ENCODE measurements around the gene ANKMY1. TPM values are rescaled to one million over a fixed set of nuclear protein-coding genes. Genes with fewer than 3 reads are reported as not detected.

Gene ANKMY1
- total and polyA plus RNA-seq, 2 experiments from 2014 or later, result 2.3 to 8.9 TPM

GRCh38 chr2:240432430-240432819 is 125.4 kb downstream of the ANKMY1 start:
- Histone ChIP-seq H3K27ac (ENCODE audit: low read depth) (no peak overlapping the region), H3K4me3 (no peak overlapping the region), H3K27me3 (ENCODE audit: insufficient read depth) (peaks cover 12% of the 10 kb centered on the region), H3K36me3 (ENCODE audit: insufficient read depth) (no peaks in the 10 kb centered on the region), H3K9me2 (ENCODE audit: insufficient read depth) (no peaks in the 10 kb centered on the region), H3K79me2 (replicated peaks; ENCODE audit: insufficient read depth) (0 out of 2 replicates have a peak, but pooled peaks cover 2% of the 10 kb centered on the region), H3F3A (replicated peaks; ENCODE audit: low read depth) (0 out of 2 replicates have a peak, but pooled peaks cover 2% of the 10 kb centered on the region), H3K4me2 (no peak overlapping the region), H3K4me1 (ENCODE audit: insufficient read depth) (peaks cover 8% of the 10 kb centered on the region; the same call in 1 of the 2 replicates), H2AFZ (no peak overlapping the region), H4K20me1 (replicated peaks; ENCODE audit: insufficient read depth) (peaks cover under 1% of the 10 kb centered on the region; the same call in 1 of the 2 replicates)
- no peak overlapping the region for H3K4me3 Mint-ChIP-seq
- ATAC-seq, result no peak
- no peak overlapping the region for H3K27ac Mint-ChIP-seq
- H3K9me3 Mint-ChIP-seq, result peaks cover 6% of the 10 kb centered on the region; the same call in 2 of the 3 replicates
- H3K27me3 Mint-ChIP-seq (ENCODE audit: insufficient read depth, low read depth, poor library complexity), result peaks cover 14% of the 10 kb centered on the region
- peaks cover 6% of the 10 kb centered on the region; the same call in 2 of the 3 replicates for H3K4me1 Mint-ChIP-seq
- no peak for DNase-seq (ENCODE audit: low spot score)
- H3K36me3 Mint-ChIP-seq (ENCODE audit: low read depth), result no peaks in the 10 kb centered on the region
- TF ChIP-seq CREB1 (CRISPR knock-in tag; IDR thresholded peaks at IDR 0.05; ENCODE audit: low read depth) (no peak), POLR2AphosphoS5 (IDR thresholded peaks at IDR 0.05; ENCODE audit: low read depth) (no peak), NANOG (IDR thresholded peaks at IDR 0.05; ENCODE audit: borderline replicate concordance) (no peak), JUNB (IDR thresholded peaks at IDR 0.05; ENCODE audit: unreplicated experiment) (no peak), EZH2 (IDR thresholded peaks at IDR 0.05; ENCODE audit: low read depth, unreplicated experiment) (no peak), ZNF331 (CRISPR knock-in tag; IDR thresholded peaks at IDR 0.05; ENCODE audit: low read depth) (no peak), STAT1 (IDR thresholded peaks at IDR 0.05; ENCODE audit: unreplicated experiment) (no peak), ZNF114 (CRISPR knock-in tag; IDR thresholded peaks at IDR 0.05) (no peak), EZH2phosphoT487 (IDR thresholded peaks at IDR 0.05; ENCODE audit: unreplicated experiment) (no peak)
- TF ChIP-seq, protein P1, sequence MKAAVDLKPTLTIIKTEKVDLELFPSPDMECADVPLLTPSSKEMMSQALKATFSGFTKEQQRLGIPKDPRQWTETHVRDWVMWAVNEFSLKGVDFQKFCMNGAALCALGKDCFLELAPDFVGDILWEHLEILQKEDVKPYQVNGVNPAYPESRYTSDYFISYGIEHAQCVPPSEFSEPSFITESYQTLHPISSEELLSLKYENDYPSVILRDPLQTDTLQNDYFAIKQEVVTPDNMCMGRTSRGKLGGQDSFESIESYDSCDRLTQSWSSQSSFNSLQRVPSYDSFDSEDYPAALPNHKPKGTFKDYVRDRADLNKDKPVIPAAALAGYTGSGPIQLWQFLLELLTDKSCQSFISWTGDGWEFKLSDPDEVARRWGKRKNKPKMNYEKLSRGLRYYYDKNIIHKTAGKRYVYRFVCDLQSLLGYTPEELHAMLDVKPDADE (IDR thresholded peaks at IDR 0.05), result no peak
- TF ChIP-seq, protein P2, sequence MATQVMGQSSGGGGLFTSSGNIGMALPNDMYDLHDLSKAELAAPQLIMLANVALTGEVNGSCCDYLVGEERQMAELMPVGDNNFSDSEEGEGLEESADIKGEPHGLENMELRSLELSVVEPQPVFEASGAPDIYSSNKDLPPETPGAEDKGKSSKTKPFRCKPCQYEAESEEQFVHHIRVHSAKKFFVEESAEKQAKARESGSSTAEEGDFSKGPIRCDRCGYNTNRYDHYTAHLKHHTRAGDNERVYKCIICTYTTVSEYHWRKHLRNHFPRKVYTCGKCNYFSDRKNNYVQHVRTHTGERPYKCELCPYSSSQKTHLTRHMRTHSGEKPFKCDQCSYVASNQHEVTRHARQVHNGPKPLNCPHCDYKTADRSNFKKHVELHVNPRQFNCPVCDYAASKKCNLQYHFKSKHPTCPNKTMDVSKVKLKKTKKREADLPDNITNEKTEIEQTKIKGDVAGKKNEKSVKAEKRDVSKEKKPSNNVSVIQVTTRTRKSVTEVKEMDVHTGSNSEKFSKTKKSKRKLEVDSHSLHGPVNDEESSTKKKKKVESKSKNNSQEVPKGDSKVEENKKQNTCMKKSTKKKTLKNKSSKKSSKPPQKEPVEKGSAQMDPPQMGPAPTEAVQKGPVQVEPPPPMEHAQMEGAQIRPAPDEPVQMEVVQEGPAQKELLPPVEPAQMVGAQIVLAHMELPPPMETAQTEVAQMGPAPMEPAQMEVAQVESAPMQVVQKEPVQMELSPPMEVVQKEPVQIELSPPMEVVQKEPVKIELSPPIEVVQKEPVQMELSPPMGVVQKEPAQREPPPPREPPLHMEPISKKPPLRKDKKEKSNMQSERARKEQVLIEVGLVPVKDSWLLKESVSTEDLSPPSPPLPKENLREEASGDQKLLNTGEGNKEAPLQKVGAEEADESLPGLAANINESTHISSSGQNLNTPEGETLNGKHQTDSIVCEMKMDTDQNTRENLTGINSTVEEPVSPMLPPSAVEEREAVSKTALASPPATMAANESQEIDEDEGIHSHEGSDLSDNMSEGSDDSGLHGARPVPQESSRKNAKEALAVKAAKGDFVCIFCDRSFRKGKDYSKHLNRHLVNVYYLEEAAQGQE (IDR thresholded peaks at IDR 0.05; ENCODE audit: unreplicated experiment), result no peak
- TF ChIP-seq, protein P3, sequence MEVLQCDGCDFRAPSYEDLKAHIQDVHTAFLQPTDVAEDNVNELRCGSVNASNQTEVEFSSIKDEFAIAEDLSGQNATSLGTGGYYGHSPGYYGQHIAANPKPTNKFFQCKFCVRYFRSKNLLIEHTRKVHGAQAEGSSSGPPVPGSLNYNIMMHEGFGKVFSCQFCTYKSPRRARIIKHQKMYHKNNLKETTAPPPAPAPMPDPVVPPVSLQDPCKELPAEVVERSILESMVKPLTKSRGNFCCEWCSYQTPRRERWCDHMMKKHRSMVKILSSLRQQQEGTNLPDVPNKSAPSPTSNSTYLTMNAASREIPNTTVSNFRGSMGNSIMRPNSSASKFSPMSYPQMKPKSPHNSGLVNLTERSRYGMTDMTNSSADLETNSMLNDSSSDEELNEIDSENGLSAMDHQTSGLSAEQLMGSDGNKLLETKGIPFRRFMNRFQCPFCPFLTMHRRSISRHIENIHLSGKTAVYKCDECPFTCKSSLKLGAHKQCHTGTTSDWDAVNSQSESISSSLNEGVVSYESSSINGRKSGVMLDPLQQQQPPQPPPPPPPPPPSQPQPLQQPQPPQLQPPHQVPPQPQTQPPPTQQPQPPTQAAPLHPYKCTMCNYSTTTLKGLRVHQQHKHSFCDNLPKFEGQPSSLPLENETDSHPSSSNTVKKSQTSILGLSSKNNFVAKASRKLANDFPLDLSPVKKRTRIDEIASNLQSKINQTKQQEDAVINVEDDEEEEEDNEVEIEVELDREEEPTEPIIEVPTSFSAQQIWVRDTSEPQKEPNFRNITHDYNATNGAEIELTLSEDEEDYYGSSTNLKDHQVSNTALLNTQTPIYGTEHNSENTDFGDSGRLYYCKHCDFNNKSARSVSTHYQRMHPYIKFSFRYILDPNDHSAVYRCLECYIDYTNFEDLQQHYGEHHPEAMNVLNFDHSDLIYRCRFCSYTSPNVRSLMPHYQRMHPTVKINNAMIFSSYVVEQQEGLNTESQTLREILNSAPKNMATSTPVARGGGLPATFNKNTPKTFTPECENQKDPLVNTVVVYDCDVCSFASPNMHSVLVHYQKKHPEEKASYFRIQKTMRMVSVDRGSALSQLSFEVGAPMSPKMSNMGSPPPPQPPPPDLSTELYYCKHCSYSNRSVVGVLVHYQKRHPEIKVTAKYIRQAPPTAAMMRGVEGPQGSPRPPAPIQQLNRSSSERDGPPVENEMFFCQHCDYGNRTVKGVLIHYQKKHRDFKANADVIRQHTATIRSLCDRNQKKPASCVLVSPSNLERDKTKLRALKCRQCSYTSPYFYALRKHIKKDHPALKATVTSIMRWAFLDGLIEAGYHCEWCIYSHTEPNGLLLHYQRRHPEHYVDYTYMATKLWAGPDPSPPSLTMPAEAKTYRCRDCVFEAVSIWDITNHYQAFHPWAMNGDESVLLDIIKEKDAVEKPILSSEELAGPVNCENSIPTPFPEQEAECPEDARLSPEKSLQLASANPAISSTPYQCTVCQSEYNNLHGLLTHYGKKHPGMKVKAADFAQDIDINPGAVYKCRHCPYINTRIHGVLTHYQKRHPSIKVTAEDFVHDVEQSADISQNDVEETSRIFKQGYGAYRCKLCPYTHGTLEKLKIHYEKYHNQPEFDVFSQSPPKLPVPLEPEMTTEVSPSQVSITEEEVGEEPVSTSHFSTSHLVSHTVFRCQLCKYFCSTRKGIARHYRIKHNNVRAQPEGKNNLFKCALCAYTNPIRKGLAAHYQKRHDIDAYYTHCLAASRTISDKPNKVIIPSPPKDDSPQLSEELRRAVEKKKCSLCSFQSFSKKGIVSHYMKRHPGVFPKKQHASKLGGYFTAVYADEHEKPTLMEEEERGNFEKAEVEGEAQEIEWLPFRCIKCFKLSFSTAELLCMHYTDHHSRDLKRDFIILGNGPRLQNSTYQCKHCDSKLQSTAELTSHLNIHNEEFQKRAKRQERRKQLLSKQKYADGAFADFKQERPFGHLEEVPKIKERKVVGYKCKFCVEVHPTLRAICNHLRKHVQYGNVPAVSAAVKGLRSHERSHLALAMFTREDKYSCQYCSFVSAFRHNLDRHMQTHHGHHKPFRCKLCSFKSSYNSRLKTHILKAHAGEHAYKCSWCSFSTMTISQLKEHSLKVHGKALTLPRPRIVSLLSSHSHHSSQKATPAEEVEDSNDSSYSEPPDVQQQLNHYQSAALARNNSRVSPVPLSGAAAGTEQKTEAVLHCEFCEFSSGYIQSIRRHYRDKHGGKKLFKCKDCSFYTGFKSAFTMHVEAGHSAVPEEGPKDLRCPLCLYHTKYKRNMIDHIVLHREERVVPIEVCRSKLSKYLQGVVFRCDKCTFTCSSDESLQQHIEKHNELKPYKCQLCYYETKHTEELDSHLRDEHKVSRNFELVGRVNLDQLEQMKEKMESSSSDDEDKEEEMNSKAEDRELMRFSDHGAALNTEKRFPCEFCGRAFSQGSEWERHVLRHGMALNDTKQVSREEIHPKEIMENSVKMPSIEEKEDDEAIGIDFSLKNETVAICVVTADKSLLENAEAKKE (CRISPR knock-in tag; IDR thresholded peaks at IDR 0.05), result no peak
